Natural killer cell (primary cell): ENCODE measurements around the gene PHLDA2. TPM values are rescaled to one million over a fixed set of nuclear protein-coding genes. Genes with fewer than 3 reads are reported as not detected.

Source experiments
- ATAC-seq, 3 donors: fragments of 150-1000 bp in 2 of 3; fragments of 200-7000 bp in 1 of 3; cut with Tn5 transposase; 1 replicate in 1 of 3; 2 replicates in 2 of 3; pipeline ENCODE4 v1.10.0; 2021; ENCODE audit warnings: mild to moderate bottlenecking in 2 of 3, moderate library complexity in 2 of 3
- DNase-seq, 2 donors: peaks; one replicate each; pipeline versions ENCODE4 v3.0.0 to v3.0.0-alpha.2; 2013 to 2021; ENCODE audit warnings: mixed read lengths in 1 of 2
- H3K27ac ChIP-seq: one replicate; pipeline ENCODE4 v1.5.1; 2013; ENCODE audit warnings: mild to moderate bottlenecking, low read length
- H3K27me3 ChIP-seq: one replicate; pipeline ENCODE4 v1.6.1; 2013; ENCODE audit warnings: low read length; ENCODE audit not compliant: control insufficient read depth, insufficient read depth
- H3K36me3 ChIP-seq: one replicate; pipeline ENCODE4 v1.6.1; 2013; ENCODE audit warnings: low read length; ENCODE audit not compliant: control insufficient read depth, insufficient read depth
- H3K4me1 ChIP-seq: one replicate; pipeline ENCODE4 v1.6.1; 2013; ENCODE audit warnings: low read length; ENCODE audit not compliant: control insufficient read depth, insufficient read depth
- H3K4me3 ChIP-seq: one replicate; pipeline ENCODE4 v1.5.1; 2013; ENCODE audit warnings: low read length
- H3K9me3 ChIP-seq: one replicate; pipeline ENCODE4 v1.6.1; 2013; ENCODE audit warnings: low read length; ENCODE audit not compliant: control insufficient read depth, insufficient read depth
- H3K27ac Mint-ChIP-seq, 2 donors: one replicate each; pipeline ENCODE4 v1.8.0; 2022; ENCODE audit warnings: mild to moderate bottlenecking in 2 of 2, mixed read lengths in 2 of 2, moderate library complexity in 1 of 2
- H3K27me3 Mint-ChIP-seq, 2 donors: one replicate each; pipeline ENCODE4 v1.8.0; 2022; ENCODE audit warnings: low read depth in 2 of 2, mixed read lengths in 2 of 2
- H3K36me3 Mint-ChIP-seq: one replicate; pipeline ENCODE4 v1.8.0; 2022; ENCODE audit warnings: mixed read lengths
- H3K4me1 Mint-ChIP-seq, 2 donors: one replicate each; pipeline ENCODE4 v1.8.0; 2022; ENCODE audit warnings: mixed read lengths in 2 of 2
- H3K4me3 Mint-ChIP-seq: one replicate; pipeline ENCODE4 v1.8.0; 2022; ENCODE audit warnings: mild to moderate bottlenecking, moderate library complexity, mixed read lengths
- H3K9me3 Mint-ChIP-seq, 2 donors: one replicate each; pipeline ENCODE4 v1.8.0; 2022; ENCODE audit warnings: mixed read lengths in 2 of 2
- WGBS: methylation state at CpG from one replicate; pipeline ENCODE4 v1.1.7; 2013; ENCODE audit warnings: missing lambda C conversion rate; ENCODE audit not compliant: insufficient coverage; 5-methylcytosine and 5-hydroxymethylcytosine counted together
- intact Hi-C: fragments of 100-400 bp; cut with micrococcal nuclease; formaldehyde crosslinking; loops from one replicate; pipeline ENCODE4 v1.14.2; 2022
- total RNA-seq, 4 donors: library from RNA; stranded (reverse); fragments of 120-200 nt in 1 of 4; gene quantifications; one replicate each; pipeline versions ENCODE4 v1.2.3 to v1.2.4, GENCODE V29; 2013 to 2022
- TF ChIP-seq, protein P1 (sequence below): fragments of 200-600 bp; IDR thresholded peaks from one replicate; pipeline ENCODE4 v1.8.0; 2022; ENCODE audit warnings: antibody characterized with exemption

The PHLDA2 gene
- total RNA-seq, 3 donors from 2014 or later (not counting 1 experiment from before 2014, with no cell fraction given): 0.79 to 3.2 (median 2.2) TPM

DNA sequence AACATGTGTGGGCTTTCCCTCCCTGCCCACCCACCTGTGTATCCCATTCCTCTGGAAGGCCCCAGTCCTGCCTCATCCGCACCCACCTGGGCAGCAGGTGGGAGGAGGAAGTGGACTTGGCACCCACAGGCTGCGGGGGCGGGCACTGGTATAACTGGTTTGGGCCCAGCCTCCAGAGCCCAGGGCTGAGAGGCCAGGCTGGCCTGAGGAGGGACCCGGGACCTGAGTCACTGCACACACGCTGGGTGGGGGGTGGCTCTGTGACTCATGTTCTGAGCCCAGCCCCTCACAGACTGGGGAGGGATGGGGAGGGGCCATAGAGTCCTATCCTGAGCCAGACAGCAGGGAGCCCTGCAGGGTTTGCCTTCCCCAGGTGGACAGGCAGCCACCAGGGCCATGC, 16.7 kb downstream of the PHLDA2 start:
- TF ChIP-seq, protein P1, sequence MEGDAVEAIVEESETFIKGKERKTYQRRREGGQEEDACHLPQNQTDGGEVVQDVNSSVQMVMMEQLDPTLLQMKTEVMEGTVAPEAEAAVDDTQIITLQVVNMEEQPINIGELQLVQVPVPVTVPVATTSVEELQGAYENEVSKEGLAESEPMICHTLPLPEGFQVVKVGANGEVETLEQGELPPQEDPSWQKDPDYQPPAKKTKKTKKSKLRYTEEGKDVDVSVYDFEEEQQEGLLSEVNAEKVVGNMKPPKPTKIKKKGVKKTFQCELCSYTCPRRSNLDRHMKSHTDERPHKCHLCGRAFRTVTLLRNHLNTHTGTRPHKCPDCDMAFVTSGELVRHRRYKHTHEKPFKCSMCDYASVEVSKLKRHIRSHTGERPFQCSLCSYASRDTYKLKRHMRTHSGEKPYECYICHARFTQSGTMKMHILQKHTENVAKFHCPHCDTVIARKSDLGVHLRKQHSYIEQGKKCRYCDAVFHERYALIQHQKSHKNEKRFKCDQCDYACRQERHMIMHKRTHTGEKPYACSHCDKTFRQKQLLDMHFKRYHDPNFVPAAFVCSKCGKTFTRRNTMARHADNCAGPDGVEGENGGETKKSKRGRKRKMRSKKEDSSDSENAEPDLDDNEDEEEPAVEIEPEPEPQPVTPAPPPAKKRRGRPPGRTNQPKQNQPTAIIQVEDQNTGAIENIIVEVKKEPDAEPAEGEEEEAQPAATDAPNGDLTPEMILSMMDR: no peak
- Histone ChIP-seq H3K27ac (no peak overlapping the region), H3K36me3 (no peaks in the 10 kb centered on the region), H3K4me1 (peaks cover 16% of the 10 kb centered on the region), H3K27me3 (no peaks in the 10 kb centered on the region), H3K9me3 (no peaks in the 10 kb centered on the region), H3K4me3 (no peak overlapping the region)
- peaks cover 10 to 21% of the 10 kb centered on the region in 2 donors for H3K4me1 Mint-ChIP-seq
- H3K9me3 Mint-ChIP-seq: no peaks in the 10 kb centered on the region
- intact Hi-C loops: no loop called here
- no peaks in the 10 kb centered on the region for H3K27me3 Mint-ChIP-seq
- DNase-seq: no peak
- no peaks in the 10 kb centered on the region for H3K36me3 Mint-ChIP-seq
- 69% methylated on average over 5 of the region's 5 CpGs for WGBS
- no peak overlapping the region for H3K27ac Mint-ChIP-seq
- peak in 1 of 3 donors; percentile 48 for ATAC-seq
- no peak overlapping the region for H3K4me3 Mint-ChIP-seq

DNA sequence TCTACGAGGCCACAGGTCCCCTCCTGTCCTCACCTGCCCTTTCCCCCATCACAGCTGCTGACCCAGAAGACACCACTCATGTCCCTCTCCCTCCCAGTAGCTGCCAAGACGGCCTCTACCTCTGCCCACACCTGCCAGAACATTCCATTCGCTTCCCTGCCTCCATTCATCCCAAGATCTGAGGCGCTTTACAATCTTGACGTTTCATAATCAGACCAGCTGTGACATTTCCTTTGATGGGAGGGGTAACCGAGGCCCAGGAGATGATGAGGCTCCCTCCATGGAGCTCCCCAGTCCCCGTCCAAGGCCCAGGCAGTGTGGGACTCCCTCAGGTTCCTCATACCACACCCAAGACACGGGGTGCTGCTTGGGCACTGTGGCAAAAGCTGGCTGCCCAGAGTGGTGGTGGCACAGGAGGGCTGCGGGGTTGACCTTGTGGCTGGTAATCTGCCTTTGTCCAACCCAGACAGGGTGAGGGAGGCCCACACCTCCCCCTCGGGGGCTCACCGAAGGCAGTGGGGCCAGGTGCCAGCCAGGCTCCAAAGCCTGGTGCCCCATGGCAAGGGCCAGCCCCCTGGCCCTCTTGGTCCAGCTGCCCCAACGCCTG, 17.3 kb downstream of the PHLDA2 start:
- no peak overlapping the region for H3K27ac Mint-ChIP-seq
- intact Hi-C loops: no loop called here
- Histone ChIP-seq H3K36me3 (no peaks in the 10 kb centered on the region), H3K27ac (no peak overlapping the region), H3K4me1 (peaks cover 16% of the 10 kb centered on the region), H3K9me3 (no peaks in the 10 kb centered on the region), H3K4me3 (no peak overlapping the region), H3K27me3 (no peaks in the 10 kb centered on the region)
- WGBS: 80% methylated on average over 12 of the region's 12 CpGs
- H3K36me3 Mint-ChIP-seq: no peaks in the 10 kb centered on the region
- DNase-seq (no peak), ATAC-seq (no peak)
- TF ChIP-seq, protein P1: no peak
- H3K4me3 Mint-ChIP-seq: no peak overlapping the region
- H3K27me3 Mint-ChIP-seq: no peaks in the 10 kb centered on the region
- no peaks in the 10 kb centered on the region for H3K9me3 Mint-ChIP-seq
- H3K4me1 Mint-ChIP-seq: peaks cover 10 to 21% of the 10 kb centered on the region in 2 donors

DNA sequence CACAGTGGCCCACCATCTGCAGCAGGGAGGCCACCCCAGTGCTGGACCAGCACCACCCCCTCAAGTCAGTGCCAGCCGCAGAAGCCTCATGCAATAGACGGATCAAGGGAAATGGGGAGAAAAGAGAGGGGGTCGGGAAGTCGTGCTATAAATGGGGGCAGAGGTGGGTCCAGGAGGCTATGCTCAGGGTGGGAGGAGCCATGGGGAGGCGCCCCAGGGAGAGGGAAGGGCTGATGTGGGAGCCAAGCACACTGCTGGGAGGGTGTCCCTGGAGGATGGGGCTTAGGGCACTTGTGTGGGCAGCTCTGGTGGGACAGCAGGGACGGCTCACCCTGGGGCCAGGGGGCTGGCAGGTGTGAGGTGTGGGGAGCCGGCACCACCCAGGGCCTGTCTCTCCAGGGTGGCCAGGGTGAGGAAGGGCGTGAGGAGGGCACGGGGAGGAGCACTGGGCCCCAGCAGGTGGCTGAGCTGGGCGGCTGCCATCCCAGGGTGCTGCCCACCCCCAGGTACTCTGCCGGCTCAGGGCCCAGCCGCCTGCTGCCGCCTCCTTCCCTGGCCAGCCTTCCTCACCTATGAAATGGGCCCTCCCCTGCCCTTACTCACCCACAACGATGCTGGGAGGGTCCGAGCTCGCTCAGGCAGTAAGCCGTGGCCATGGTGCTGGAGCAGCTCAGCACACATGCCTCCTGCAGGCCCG, 18.0 kb downstream of the PHLDA2 start:
- Mint-ChIP-seq H3K4me1 (peaks cover 10 to 21% of the 10 kb centered on the region in 2 donors), H3K27me3 (no peaks in the 10 kb centered on the region), H3K9me3 (no peaks in the 10 kb centered on the region), H3K4me3 (no peak overlapping the region), H3K36me3 (no peaks in the 10 kb centered on the region), H3K27ac (no peak overlapping the region)
- 90% methylated on average over 18 of the region's 18 CpGs for WGBS
- no peaks in the 10 kb centered on the region for H3K9me3 ChIP-seq
- intact Hi-C loops: no loop called here
- peaks cover 16% of the 10 kb centered on the region for H3K4me1 ChIP-seq
- no peak overlapping the region for H3K27ac ChIP-seq
- DNase-seq: no peak
- no peak overlapping the region for H3K4me3 ChIP-seq
- ATAC-seq: no peak
- H3K36me3 ChIP-seq: no peaks in the 10 kb centered on the region
- TF ChIP-seq, protein P1: no peak
- no peaks in the 10 kb centered on the region for H3K27me3 ChIP-seq
